ENCODE data around the gene PIM1.
A peak's percentile ranks its signal among the peaks of the same experiment; 100 is the strongest.

Gene PIM1

GRCh38 chr6:37168163-37168758 lies 1.7 kb upstream of the PIM1 start:
- peak overlapping the region; percentile 55; the same call in 1 of the 2 replicates for H3K4me3 ChIP-seq (ENCODE audit: low read depth, low read length)
- no peak for TF ChIP-seq CTCF (IDR thresholded peaks at IDR 0.05; ENCODE audit: low read depth, low read length)

DNA sequence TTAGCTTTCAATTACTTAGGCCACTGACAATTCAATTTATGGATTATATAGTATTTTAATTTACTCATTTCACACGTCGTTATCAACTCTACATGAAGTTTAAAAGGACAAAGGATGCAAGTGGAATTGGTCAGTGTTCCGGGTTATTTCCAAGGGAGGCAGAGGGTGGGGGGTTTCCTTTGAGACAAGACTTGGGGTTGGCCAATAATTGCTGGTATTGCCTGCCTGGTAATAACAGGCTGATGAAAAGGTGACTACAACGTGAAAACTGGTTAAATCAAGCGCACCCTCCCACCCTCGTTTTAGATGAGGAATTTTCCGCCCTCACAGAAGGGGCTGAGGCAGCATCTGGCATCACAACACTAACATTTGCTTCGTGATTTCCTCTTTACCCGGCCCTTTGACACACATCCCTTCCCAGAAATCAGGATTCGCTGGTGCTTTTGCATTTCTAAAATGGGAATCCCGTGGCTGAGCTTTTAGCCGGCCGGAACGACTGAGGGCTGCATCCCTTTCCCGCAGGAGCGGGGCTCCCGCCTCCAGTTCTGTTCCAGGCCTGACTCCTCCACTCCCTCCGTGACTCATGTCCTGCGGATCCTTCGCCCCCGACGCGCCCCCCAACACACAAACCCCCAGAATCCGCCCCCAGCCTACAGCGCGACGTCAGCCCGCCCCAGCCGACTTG lies 999 bp upstream of the PIM1 start:
- TF ChIP-seq CTCF (IDR thresholded peaks at IDR 0.05; ENCODE audit: low read depth, low read length) = no peak
- H3K4me3 ChIP-seq (ENCODE audit: low read depth, low read length) = peak overlapping the region; percentile 55

DNA sequence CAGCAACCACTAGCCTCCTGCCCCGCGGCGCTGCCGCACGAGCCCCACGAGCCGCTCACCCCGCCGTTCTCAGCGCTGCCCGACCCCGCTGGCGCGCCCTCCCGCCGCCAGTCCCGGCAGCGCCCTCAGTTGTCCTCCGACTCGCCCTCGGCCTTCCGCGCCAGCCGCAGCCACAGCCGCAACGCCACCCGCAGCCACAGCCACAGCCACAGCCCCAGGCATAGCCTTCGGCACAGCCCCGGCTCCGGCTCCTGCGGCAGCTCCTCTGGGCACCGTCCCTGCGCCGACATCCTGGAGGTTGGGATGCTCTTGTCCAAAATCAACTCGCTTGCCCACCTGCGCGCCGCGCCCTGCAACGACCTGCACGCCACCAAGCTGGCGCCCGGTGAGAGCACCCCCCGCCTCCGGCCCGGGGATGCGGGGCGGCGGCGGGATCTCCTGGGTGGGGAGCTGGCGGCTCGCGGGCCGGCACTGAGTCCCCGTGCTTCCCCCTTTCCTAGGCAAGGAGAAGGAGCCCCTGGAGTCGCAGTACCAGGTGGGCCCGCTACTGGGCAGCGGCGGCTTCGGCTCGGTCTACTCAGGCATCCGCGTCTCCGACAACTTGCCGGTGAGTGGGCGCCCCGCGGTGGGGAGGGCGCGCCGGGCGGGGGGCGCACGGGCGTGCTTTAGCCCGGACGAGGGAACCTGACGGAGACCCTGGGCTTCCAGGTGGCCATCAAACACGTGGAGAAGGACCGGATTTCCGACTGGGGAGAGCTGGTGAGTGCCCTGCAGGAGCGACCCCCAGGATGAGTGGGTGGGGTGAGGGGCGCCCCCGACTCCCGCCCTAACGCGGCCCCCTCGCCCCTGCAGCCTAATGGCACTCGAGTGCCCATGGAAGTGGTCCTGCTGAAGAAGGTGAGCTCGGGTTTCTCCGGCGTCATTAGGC lies 585 bp downstream of the PIM1 start:
- TF ChIP-seq CTCF (IDR thresholded peaks at IDR 0.05; ENCODE audit: low read depth, low read length) = peak; percentile 20; the same call in 1 of the 2 replicates

GRCh38 chr6:37171201-37171969 lies 1.4 kb downstream of the PIM1 start:
- H3K4me3 ChIP-seq (ENCODE audit: low read depth, low read length) = peak overlapping the region; percentile 80
- TF ChIP-seq CTCF (IDR thresholded peaks at IDR 0.05; ENCODE audit: low read depth, low read length) = no peak

More for the DNA sequence above, 585 bp downstream of the PIM1 start:
- H3K4me3 ChIP-seq (ENCODE audit: low read depth, low read length) = peak overlapping the region; percentile 80

DNA sequence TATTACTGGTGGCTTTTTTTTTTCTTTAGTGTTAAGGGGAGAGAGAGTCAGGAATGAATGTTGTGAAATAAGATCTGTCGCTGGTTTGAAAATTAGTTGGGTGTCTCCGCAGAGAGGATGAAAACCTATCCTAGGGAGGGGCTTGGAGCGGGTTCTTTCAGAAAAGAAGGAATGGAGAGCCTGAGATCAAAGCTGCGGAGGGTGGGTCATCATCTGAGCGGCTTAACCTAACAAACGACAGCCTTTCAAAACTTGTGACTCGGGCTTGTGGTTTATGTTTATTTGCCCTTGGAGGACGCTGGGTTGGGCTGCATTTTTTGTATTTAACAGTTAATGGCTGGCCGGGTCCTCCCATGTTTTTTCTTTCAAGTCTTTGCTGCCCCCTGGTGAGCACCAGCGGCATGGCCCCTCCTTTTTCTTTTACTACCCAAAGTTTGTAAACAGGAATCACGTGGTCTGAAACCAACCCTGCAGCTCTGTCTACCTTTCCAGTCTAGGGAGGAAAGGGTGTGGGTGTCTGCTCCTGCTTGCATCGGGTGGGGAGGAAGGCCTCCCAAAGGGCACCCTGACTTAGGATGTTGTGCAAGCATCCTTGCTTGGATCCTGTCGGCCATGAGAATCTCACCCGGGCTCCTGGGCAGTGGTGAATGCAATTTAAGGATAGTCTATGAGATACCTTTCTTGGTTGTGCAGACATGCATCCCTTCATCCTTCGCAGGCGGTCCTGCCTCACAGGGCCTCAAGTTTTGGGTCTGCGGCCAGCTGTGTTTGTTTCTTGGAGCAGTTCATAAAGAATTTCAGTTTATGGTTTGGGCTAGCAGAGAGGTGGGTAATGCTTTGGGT lies 2.2 kb downstream of the PIM1 start:
- TF ChIP-seq CTCF (IDR thresholded peaks at IDR 0.05; ENCODE audit: low read depth, low read length) = peak; percentile 85

DNA sequence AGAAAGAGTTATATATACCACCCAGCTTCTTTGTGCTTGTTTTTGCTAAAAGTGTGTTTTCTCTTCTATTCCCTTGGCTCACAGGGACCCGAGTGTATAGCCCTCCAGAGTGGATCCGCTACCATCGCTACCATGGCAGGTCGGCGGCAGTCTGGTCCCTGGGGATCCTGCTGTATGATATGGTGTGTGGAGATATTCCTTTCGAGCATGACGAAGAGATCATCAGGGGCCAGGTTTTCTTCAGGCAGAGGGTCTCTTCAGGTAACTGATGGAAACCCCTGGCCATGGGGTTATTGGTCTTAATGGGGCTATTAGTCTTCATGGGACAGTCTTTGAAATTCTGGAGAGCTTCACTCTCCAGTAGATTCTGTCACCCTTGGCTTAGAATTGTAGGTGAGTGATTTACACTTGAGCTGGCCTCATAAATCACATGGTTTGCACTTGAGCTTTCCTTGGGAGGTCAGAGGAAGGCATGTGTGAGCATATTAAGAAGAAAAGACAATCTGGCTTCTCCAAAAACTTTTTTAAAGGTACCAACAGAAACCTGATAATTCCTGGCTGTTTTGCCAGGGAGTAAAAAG lies 3.0 kb downstream of the PIM1 start:
- H3K4me3 ChIP-seq (ENCODE audit: low read depth, low read length) = no peak overlapping the region; the same call in 1 of the 2 replicates
- TF ChIP-seq CTCF (IDR thresholded peaks at IDR 0.05; ENCODE audit: low read depth, low read length) = no peak

More for the DNA sequence above, 2.2 kb downstream of the PIM1 start:
- H3K4me3 ChIP-seq (ENCODE audit: low read depth, low read length) = peak overlapping the region; percentile 80

All from WI38 (cell line).